ENCODE data around the gene DLX2. TPM values are rescaled to one million over a fixed set of nuclear protein-coding genes. Genes with fewer than 3 reads are reported as not detected.

Gene DLX2
- total RNA-seq, 1 donor from 2014 or later, result not detected

DNA sequence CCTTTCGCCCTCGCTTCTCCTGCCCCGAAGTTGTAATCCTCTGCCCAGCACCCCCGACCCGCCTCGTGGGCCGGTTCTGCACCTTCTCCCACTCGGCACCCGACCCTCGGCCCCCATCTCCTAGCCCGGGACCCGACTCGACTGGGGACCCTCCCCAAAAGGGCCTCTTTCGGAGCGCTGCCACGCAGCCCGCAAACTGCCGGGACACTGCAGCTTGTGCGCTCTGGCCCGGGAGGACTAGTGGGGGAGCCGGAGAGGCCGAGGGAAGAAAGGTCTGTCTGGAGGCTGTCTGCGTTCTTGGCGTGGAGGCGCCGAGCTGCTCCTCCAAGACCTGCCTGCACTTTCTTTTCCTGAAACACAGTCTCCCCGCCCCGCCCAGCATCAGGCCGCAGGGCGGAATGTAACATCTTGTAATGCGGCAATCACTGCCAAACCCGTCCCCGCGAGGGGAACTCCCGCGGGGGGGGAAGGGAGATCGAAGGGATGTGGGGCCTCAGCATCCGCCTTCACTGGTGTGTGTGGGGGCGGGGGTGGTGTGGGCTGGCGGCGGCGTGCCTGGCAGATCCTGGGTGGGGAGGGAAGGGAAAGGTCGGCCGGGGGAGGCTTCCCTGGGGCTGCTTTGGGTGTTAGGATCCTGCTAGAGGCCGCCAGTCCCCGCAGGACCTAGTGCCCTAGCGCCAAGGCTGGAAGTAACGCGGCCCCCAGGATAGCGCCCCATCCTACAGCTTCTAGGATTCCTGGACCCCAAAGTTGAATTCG is 7.4 kb downstream of the DLX2 start:
- intact Hi-C loops (cut with micrococcal nuclease), result loop anchor here (1.0 to 10.0 kb wide), 3 partner anchors 9 to 1378 kb away; partner anchors contain the start of genes GORASP2 and SP5

DNA sequence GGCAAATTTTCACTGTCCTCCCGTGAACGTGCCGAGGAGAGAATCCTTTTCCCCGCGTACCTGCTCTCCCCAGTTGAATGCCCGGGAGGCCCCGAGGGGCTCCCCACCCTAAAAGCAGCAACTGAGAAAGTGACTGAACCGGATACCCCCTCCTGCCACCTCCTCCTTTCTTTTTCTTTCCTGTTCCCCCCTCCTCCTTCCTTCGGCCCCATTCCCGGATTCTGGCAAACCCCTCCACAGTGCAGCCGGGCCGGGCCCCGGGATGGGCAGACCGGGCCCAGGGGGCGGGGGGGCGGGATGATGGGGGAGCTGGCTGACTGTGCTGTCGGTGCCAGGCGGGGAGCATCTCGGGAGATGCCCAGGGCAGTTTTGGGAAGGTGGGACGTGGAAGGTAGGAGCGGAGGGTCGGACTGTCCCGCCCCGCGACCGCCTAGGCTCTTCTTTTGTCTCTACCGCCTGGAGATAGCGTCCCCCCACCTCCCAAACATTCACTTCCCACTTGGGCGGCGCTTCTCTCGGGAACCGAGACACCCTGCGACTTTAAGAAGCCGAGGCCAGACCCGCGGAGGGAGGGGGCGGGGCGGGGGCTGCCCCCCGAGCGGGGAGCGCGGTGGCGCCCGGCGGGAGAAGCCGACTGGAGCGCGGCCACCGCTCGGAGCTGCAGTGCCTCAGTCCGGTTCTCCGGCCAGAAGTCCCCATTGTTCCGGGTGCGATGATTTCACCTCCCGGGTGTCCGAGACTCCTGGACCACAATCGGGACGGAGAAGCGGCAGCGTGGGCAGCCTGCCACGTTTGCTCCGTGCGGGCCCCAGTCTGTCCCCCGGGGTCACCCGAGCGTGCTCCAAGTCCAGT is 8.2 kb downstream of the DLX2 start:
- intact Hi-C loops (cut with micrococcal nuclease), result loop anchor here (1.0 to 10.0 kb wide), 4 partner anchors 8 to 1377 kb away; partner anchors contain the start of genes DLX2, GORASP2 and SP5

DNA sequence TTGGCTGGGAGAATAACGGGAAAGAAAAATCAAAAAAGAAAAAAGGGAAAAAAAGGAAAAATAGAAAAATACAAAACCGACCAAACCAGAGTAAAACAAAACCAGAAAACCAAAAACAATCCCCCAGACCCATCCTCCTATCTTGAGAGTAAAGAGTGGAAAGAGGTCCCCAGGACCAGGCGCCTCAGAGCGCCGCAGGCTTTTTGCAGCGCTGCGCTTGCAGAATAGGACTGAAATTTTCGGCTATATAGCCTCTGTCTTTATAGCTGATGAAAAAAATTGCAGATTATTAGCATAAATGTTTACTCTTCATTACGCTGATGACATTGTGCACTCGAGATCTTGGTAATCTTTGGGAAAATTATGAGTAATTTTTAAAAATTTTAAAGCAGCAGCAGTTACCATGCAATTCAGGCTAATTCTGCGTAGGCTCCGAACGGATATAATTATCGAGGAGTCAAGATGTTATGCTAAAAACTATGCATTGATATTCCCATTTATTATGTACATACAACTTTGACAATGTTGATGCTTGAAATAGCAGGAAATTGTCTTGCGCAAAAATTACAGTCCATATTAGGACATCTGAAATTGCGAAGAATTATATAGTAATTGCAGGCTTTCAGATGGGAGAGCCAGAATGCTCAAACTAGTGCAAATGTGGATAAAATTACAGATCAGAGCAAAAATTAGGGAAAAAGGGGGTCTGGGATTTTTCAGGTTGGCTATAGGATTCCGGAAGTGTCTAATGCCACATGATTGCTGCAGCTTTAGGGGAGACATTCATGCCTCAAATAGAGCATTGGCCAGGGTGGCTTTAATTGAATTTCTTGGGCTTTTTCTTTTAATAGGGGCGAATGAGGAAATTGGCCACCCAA is 9.0 kb downstream of the DLX2 start:
- intact Hi-C loops (cut with micrococcal nuclease), result loop anchor here (1.0 to 10.0 kb wide), 2 partner anchors 9 to 1169 kb away; partner anchors contain the start of genes DLX2 and GORASP2

DNA sequence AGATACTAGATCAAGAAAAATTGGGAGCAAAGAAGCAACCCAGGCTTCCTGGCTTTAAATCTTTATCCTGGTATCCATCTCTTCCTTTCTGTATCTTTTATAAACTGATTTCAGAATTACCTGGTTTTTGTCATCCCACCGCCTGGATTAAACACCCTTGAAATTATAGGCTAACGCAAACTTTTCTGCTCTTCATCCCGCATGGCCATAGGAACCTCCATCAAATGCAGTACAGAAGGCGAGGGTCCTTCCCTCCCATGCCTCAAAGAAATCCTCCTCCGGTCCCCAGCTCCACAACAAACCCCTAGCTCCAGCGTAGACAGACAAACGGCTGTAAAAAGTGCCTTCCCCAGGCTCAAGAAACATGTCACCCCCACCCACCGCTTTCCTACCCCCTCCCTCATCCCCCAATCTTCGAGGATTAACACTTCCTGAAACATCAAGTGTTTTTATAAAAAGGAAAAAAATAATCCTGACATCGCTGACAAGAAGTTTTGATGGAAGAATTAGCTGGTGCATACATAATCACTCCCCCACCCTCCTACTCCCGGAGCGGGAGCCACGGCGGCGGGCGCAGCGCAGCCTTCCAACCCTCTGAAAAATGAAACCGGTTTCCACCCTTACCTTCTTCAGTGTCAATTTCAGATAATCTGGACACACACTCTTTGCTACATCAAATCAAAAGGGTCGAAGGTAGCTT is 9.8 kb downstream of the DLX2 start:
- intact Hi-C loops (cut with micrococcal nuclease), result loop anchor here (10.0 kb wide), 1 partner anchor 1168 kb away; the partner anchor contains the start of gene GORASP2

DNA sequence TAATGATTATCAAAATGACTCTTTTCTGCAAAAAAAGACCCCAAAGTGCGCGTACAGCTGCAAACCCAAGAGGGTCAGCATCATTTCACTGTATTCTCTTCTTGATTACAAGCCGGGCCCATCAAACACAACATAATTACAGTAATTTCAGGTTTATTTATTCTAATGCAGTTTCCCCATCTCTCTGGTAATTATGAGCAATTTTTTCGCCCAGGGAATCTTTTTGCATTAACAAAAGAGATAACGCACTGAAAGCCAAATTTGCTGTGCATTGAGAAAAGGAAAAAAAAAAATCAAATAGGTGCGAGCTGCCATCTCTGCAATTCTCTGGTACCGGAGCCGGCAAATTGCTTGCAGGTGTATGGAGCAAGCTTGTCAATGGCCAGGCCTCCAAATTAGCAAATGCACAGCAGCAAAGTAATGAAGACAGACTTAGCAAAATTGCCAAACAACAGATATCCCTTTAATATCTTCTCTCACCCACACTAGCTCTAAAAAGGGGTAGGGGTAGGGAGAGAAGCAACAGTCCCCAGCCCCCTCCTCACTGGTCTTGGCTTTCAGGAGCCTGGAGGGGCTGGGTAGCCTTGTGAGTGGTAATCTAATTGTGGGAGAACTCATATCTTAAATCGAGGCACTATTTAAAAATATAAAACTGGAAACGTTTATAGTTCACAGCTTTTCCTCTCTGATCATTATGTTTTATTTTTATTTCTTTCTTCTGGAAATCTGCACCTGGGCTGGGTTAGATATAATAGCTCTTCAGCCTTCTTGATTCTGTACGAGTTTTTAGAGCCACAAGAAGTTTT is 10.7 kb downstream of the DLX2 start:
- intact Hi-C loops (cut with micrococcal nuclease), result loop anchor here (10.0 kb wide), 1 partner anchor 1167 kb away; the partner anchor contains the start of gene GORASP2

DNA sequence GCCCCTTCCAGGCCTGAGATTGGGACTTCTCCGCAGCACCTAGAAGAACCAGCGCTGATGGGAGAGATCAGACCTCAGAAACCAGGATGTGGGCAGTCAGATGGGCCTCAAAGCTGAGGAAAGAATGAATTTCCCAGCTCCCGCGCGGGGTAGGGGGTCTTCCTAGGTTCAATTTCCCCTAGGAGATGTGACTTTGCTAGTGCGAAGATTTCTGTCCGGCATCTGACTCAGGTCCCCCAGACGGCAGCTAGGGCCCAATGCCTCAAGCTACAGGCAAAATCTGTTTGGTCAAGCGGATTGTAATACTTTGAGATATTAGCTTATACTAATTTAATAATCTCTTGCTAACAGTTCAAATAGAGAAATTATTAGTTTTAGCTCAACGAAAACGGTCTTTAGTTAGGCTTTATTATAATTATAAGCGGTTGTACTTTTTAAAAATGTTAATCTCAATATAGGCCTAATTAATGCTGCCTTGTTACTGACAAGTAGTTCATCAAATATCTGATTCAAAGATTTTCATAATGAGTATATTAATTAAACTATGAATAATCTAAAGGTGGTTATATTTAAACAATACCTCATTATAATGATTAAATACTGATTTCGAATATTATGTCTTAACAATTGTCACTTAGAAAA is 11.6 kb downstream of the DLX2 start:
- intact Hi-C loops (cut with micrococcal nuclease), result loop anchor here (10.0 kb wide), 1 partner anchor 1166 kb away; the partner anchor contains the start of gene GORASP2

DNA sequence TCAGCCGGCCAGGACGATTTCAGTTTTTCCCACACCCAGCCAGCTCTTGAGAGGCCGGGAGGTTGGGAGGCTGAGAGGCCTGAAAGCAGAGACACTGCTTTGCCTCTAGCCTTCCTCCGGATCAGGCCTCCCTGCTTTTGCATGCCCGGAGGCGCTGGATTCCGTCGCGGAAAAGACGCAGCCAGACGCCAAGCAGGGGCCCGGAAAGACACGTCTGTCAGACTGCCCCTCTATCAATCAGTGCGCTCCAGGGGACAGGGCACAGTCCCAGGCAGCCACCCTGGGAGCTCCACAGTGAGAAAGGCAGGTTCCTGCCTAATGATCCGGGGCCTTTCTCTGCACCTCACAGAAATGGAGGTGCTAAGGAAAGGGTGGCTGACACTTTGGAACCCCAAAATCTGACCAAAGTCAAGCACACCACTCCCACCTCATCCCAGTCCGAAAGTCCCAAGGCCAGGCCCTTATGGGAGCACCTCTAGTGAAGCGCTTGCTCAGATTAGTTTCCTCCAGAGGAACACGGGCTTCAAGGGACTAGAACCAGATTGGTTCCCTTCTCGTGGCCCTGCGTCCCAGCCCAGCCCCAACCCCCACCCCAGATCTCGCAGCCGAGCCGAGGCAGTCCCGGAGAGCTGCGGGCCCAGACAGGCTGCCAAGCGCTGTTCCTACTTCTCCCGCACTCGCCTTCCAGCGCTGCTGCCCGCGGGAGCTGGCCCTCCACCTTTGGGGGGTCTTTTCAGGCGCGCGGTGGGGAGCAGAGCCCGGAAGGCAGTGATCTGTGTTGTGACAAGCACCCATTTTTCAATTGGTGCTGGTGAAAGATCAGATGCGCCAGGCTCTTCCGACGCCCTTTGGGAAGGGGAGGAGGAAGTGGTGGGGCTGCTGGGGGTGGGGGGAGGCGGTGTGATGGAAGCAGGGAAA is 12.4 kb downstream of the DLX2 start:
- intact Hi-C loops (cut with micrococcal nuclease), result loop anchor here (10.0 kb wide), 1 partner anchor 1166 kb away; the partner anchor contains the start of gene GORASP2

DNA sequence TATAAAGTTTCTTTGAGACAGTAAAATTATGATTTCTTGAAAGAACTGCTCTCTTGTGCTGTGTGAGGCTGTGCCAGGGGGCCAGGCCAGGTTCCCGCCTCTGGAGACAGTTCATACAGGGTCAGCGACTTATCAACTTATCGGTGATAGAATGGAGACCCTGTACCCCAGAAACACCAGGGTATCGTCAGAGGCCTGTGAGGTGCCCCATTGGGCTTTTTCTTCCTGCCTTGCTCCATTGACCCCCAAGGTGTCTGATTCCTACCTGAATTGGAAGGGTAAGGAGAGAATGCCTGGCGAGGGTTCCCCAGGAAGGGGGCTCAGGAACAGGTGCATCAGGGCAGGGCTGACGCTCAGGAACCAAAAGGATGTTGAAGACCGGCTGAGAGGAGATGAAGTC is 13.1 kb downstream of the DLX2 start:
- intact Hi-C loops (cut with micrococcal nuclease), result loop anchor here (5.0 to 10.0 kb wide), 5 partner anchors 197 to 1165 kb away; partner anchors contain the start of genes GORASP2, ITGA6 and SLC25A12

DNA sequence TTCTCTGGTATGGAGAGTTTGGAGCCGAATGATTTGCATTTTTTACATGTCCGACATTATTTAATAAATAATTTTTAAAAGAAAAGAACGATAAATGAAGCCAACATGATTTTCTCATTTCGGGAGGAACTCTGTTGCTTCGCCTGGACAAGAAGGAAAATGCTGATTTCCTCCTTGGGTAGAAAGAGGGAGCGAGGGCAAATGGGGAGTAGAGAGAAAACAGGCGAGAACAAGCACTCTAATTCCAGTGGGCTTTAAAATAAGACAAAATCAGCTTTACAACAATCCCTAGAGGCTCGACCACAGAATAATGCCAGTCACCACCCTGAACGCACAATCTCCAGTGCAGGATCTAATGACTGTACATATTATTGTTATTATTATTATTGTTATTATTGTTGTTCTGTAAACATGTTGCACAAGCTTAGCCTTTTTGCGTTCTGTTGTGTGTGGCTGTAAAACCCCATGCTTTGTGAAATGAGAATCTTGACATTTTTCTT is 13.6 kb downstream of the DLX2 start:
- intact Hi-C loops (cut with micrococcal nuclease), result loop anchor here (5.0 kb wide), 4 partner anchors 197 to 382 kb away; partner anchors contain the start of genes ITGA6 and SLC25A12

DNA sequence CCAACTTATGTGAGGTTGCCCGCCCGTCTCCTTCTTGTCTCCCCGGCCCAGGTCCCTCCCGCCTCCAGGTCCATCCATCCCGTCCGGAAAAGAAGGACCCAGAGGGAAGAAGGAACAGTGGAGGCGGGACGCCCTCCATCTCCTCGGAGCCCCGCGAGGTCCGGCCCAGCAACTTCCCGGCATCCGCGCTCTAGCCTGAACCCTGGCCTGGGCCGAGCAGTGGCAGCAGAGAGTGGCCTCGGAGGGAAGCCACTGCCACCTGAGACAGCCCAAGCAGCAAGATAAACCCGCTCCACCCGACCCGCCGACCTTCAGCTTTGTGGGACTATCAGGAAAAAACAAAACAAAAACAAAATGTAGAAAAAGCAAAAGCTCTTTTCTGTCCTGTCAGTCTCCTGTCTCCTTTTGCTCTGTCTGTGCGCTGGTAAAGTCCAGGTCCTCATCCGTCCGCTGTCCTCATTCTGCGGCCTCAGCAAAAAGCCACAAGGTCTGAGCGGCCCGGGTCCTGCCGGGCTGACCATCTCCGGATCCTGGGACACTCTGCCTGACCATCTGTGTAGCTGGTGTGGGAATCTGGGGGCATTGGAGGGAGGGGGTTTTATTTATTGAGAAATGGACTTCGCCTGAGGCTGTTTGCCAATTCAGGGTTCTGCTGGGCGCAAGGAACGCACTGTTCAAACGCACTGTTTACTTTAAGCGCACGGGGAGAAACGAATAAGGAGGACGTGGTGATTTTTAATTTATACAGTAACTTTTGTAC is 14.3 kb downstream of the DLX2 start:
- intact Hi-C loops (cut with micrococcal nuclease), result loop anchor here (5.0 kb wide), 4 partner anchors 196 to 381 kb away; partner anchors contain the start of genes ITGA6 and SLC25A12

DNA sequence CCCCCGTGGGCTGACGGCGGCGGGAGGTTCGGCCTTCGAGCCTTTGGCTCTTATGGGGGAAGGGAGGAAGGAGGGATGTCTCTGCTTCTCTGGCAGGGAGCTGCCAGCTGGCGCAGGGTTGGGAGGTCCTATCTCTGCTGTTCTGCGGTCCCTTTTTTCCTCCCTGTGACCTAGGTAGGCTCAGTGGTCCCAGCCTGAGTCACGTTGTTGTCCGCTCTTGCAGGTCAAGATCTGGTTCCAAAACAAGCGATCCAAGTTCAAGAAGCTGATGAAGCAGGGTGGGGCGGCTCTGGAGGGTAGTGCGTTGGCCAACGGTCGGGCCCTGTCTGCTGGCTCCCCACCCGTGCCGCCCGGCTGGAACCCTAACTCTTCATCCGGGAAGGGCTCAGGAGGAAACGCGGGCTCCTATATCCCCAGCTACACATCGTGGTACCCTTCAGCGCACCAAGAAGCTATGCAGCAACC is 14.9 kb downstream of the DLX2 start:
- intact Hi-C loops (cut with micrococcal nuclease), result loop anchor here (5.0 kb wide), 4 partner anchors 196 to 381 kb away; partner anchors contain the start of genes ITGA6 and SLC25A12

DNA sequence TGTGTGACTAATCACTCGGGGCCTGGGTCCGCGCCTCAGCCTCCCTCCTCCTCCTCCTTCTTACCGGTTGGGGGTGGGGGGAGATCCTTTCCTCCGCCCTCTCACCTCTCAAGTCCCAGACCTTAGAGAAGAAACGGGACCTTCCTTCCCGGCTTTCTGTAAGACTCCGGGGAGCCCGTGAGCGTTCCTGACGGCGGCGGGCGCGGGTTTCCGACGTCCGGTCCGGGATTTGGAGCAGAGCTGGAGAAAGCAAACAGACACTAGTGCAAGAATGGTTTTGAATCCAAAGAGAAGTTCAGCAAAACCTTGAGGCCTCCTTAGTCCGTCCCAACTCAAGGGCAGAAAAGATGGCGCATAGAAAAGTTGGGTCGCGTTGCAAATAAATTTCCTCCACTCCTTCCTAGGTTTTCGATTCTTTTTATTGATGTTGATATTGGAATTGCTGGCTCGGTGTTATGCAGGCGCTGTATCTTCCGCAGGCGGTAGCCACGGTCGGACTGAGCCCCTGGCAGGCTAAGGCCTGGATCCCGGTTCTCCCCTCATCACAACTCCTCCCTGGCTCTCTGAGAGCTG is 15.4 kb downstream of the DLX2 start:
- intact Hi-C loops (cut with micrococcal nuclease), result loop anchor here (5.0 kb wide), 4 partner anchors 195 to 380 kb away; partner anchors contain the start of genes ITGA6 and SLC25A12

DNA sequence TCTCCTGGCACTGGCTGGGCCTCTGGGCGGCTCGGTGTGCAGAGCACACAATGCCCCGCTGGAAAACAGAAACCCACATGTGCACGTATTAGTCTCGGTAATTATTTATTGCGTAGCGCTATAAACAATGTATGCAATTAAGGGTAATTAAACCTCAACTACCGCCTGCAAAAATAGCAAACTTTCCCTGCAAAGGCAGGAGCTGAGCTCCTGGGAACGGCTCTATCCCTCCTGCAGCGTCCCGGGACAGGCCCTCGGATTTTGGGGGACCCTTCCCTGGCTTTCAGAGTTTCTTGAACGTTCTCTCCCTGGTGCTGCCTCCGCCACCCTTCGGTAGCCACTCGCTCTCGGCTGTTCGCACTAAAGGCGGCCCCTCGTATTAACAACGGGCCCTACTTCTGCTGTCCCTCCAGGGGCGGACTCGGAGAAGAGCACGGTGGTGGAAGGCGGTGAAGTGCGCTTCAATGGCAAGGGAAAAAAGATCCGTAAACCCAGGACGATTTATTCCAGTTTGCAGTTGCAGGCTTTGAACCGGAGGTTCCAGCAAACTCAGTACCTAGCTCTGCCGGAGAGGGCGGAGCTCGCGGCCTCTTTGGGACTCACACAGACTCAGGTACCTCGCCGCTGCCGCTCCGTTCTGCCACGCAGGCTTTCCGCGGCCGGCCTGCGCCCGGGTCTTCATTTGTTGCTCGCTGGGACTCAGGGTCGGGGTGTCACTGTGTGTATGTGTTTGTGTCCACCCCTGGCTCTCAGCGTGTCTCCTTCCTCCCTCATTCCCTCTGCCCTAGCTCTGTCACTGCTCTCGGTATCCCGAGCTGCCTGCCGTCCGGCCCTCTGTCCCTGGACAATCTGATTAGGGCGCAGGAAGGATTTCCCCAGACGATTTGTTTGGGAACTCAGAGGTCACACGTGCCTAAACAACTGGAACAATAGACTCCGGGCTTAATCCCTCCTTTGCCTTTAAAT is 16.2 kb downstream of the DLX2 start:
- intact Hi-C loops (cut with micrococcal nuclease), result loop anchor here (1.0 to 5.0 kb wide), 7 partner anchors 9 to 379 kb away; partner anchors contain the start of genes DLX2, ITGA6 and SLC25A12

DNA sequence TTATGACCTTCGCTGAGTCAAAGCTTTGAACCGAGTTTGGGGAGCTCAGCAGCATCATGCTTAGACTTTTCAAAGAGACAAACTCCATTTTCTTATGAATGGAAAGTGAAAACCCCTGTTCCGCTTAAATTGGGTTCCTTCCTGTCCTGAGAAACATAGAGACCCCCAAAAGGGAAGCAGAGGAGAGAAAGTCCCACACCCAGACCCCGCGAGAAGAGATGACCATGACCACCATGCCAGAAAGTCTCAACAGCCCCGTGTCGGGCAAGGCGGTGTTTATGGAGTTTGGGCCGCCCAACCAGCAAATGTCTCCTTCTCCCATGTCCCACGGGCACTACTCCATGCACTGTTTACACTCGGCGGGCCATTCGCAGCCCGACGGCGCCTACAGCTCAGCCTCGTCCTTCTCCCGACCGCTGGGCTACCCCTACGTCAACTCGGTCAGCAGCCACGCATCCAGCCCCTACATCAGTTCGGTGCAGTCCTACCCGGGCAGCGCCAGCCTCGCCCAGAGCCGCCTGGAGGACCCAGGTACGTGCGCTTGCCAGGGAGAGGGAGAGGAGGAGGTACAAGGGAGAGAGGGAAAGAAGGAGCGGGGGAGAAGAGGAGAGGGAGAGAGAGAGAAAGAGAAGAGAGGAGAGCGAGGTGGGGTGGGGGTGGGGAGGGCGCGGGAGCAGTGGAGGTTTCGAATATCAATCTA is 17.1 kb downstream of the DLX2 start, which contains the start of gene DLX1:
Gene DLX1 (plus strand): TSS at position 48 of the 700 bp plus-strand sequence. CDS start 171 bp downstream, at position 219.
- intact Hi-C loops (cut with micrococcal nuclease), result loop anchor here (1.0 to 5.0 kb wide), 7 partner anchors 10 to 378 kb away; partner anchors contain the start of genes DLX2, ITGA6 and SLC25A12
